Ammon's horn (tissue), 1 donor: ENCODE data around the gene LY6G6F.
"Not testable (repeated sequence)": the region's sequence is repeated elsewhere in the genome, so short reads cannot be mapped to it uniquely, and the experiment has no call there.

Source experiments
- DNase-seq: peaks from one replicate; pipeline ENCODE4 v3.0.0-alpha.2; 2016; ENCODE audit warnings: low spot score

Gene LY6G6F

GRCh38 chr6:31702819-31703716 lies 3.6 kb upstream of the LY6G6F start, which contains the start of gene ABHD16A:
Gene ABHD16A (minus strand): TSS chr6:31703324. CDS start chr6:31703281, 43 bp downstream.
- peak; percentile 99 for DNase-seq

GRCh38 chr6:31705931-31706330 lies 735 bp upstream of the LY6G6F start:
- DNase-seq: no peak

GRCh38 chr6:31707701-31708100 lies 1.0 kb downstream of the LY6G6F start:
- no peak for DNase-seq

DNA sequence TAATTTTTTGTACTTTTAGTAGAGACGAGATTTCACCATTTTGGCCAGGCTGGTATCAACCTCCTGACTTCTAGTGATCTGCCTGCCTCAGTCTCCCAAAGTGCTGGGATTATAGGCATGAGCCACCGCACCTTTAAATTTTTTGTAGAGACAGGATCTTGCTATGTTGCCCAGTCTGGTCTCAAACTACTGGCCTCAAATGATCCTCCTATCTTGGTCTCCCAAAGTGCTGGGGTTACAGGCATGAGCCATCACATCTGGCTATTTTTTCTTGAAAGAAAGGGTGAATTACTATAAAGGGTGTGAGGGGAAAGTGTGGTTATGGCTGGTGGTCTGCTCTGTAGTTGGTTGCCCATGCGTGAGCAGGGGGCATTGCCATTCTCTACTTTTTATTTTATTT lies 1.6 kb downstream of the LY6G6F start:
- DNase-seq: no peak

- not testable (repeated sequence) for DNase-seq
Observed at GRCh38 chr6:31709157-31709556, 2.5 kb downstream of the LY6G6F start.

GRCh38 chr6:31710523-31711219 lies 4.0 kb downstream of the LY6G6F start:
- no peak for DNase-seq

DNA sequence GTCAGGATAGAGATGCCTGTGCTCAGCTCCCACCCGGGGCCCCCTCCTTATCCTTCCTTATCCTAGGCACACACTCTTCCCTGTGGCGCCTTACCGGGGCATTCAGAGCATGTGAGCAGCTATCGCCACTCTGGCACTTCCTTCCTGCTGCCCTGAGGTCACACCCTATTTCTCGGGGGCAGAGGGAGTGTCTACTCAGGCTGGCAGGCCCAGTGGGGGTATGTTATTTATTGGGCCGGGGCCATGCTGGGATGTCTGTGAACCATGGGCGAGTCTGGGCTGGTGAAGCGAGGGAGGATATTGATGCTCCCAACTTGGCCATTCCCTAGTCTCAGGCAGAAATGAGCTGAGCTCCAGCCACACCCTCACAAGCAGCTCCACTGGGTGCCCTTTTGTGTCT lies 4.6 kb downstream of the LY6G6F start:
- no peak for DNase-seq

DNA sequence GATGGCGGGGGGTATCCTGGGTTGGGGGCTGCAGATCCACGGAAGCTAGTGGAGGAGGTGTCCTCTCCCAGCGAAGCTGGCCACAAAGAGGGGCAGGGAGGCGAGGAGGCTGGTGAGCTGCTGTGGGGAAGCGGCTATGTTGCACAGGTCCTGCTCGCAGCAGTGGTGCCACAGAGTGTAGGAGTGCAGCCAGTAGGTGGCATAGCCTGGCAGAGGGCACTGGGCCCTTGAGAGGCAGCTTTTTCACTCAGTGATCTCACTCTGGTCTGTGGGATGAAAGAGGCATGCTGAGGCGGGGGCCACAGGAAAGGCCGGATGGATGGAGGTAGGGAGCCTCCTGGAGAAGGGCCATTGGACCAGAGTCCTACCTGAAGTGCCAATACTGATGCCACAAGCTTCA lies 5.6 kb downstream of the LY6G6F start:
- DNase-seq: no peak

DNA sequence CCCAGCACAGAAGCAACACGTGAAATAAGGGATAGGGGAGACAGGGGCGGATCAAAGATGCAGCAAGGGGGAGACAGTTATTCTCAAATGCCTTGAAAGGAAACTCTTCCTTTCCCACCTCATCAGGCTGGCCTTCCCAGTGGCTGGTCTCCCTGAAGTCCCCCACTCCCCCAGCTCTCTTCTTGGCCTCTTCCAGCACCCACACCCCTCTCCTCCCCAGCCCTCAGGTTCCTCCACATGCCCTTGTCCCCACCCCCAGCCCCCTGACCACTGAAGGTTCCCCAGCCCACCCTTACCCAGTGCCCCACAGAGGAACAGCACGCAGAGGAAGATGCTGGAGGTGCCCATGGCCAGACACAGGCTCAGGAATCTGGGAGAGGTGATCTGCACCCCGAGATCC lies 6.8 kb downstream of the LY6G6F start:
- no peak for DNase-seq

DNA sequence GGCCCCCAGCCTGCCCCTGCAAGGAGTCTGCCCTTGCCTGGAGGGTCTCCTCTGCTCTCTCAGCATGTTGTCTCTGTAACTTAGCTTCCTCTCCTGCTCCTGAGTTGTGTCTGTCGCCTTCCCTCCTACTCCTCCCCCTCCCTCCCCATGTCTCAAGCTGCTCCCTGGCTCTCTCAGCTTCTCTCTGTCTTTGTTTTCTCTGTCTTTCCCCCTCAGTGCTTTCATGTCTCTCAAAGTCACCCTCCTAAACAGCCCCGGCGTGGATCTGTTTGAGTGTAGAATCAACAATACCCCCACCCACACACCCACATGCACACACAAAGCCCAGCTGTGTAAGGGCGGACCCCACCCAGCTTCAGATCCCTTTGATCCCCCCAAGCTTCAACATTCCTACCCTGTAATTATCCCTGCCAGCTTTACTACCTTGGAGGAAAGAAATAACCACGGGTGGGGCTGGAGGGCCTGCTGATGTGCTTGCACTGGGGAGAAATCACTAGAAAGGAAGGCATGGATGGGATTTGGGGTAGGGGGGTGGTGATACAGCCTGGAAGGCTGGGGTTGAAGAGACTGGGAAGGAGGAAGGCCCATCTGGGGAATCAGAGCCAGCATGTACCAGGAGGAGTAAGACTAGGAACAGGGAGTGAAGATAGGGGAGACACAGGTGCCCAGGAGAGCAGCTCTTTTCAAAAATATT lies 7.5 kb downstream of the LY6G6F start:
- DNase-seq: no peak

GRCh38 chr6:31715022-31715958 lies 8.6 kb downstream of the LY6G6F start, which contains the start of gene LY6G6D:
Gene LY6G6D (plus strand): TSS chr6:31715348. CDS start chr6:31715356, 8 bp downstream.
- DNase-seq: no peak

GRCh38 chr6:31717499-31718222 lies 11.0 kb downstream of the LY6G6F start:
- DNase-seq: no peak

GRCh38 chr6:31718265-31718664 lies 11.6 kb downstream of the LY6G6F start:
- DNase-seq: no peak

- DNase-seq: no peak
Observed at GRCh38 chr6:31719001-31719400, 12.3 kb downstream of the LY6G6F start.

DNA sequence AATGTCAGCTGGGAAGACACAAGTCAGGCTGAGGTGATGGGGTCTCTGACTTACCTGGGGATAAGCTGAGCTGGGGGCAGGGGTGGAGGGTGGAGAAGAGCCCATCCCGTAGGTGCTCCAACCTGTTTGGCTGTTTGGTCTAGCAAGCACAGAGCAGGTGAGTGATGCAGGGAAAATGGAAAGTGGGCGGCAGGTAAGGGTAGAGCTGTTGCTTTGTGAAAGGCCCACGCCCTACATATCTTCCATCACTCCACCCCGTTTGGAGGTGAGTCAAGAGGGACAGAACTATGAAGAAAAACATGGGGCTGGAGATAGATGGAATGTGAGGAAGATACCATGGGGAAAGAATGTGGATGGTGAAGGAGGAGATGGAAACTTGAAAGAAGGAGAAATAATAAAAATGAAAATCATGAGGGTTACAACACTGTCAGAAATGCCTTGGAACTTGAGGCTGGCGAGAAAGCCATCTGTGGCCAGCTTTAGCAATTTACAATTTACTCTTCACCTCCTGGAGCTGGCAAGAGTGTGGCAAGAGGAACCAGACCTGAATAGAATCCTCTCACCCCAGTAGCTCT lies 13.6 kb downstream of the LY6G6F start:
- no peak for DNase-seq

- DNase-seq: no peak
Observed at GRCh38 chr6:31721351-31722020, 14.8 kb downstream of the LY6G6F start, which contains the start of gene LY6G6C. Gene LY6G6C (minus strand): TSS chr6:31721746. CDS start chr6:31721679, 67 bp downstream.

DNA sequence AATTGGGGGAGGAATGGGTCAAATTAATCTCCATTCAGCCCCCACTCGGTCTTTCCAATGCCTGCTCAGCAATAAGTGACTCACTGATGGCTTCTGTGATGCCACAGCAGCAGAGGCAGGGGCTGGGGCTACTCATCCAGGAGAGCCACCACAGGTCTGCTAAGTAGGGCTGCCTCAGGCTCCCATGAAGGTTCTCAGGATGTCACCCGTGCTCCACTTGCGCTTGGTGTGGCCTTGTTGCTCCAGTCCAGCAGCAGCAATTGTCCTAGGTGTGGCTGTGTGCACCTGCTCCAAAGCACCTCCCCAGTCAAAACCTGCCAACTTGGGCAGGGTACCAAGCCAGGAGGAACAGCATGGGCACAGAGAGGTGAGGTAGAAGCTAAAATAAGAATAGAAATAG lies 15.5 kb downstream of the LY6G6F start:
- DNase-seq: no peak

- no peak for DNase-seq
Observed at GRCh38 chr6:31723245-31723979, 16.7 kb downstream of the LY6G6F start, which contains the start of gene MPIG6B. Gene MPIG6B (plus strand): TSS chr6:31723373. CDS start chr6:31723384, 11 bp downstream.
